DND-41 (cell line): ENCODE measurements around the gene PHACTR3.

ENCODE experiments used
- ATAC-seq: fragments of 200-7000 bp; cut with Tn5 transposase; 3 replicates; pipeline ENCODE4 v1.9.1; 2021; ENCODE audit warnings: low read depth; ENCODE audit not compliant: insufficient read depth
- DNase-seq: peaks from one replicate; pipeline ENCODE4 v3.0.0-alpha.2; 2020
- H2AFZ ChIP-seq: 2 replicates; pipeline ENCODE4 v1.6.0; 2012; ENCODE audit warnings: low read depth, low read length
- H3K27ac ChIP-seq: 2 replicates; pipeline ENCODE4 v1.5.1; 2012; ENCODE audit warnings: low read length, inconsistent platforms
- H3K27me3 ChIP-seq: fragments of 200-600 bp; sonication (generic); 2 replicates; pipeline ENCODE4 v1.6.0; 2012; ENCODE audit warnings: low read length, mild to moderate bottlenecking, inconsistent platforms; ENCODE audit not compliant: insufficient read depth, poor library complexity
- H3K36me3 ChIP-seq: 2 replicates; pipeline ENCODE4 v1.5.1; 2012; ENCODE audit warnings: low read length, inconsistent platforms; ENCODE audit not compliant: insufficient read depth
- H3K4me1 ChIP-seq: 2 replicates; pipeline ENCODE4 v1.5.1; 2012; ENCODE audit warnings: mild to moderate bottlenecking, low read length; ENCODE audit not compliant: insufficient read depth
- H3K4me2 ChIP-seq: 2 replicates; pipeline ENCODE4 v1.6.0; 2012; ENCODE audit warnings: mild to moderate bottlenecking, moderate library complexity, low read length, inconsistent platforms; ENCODE audit not compliant: insufficient read depth
- H3K4me3 ChIP-seq, 2 experiments: fragments of 200-600 bp in 1 of 2; shearing (Covaris generic) in 1 of 2; 2 replicates each; pipeline ENCODE4 v1.5.1; 2012 to 2016; ENCODE audit warnings: inconsistent platforms in 2 of 2, low read length in 2 of 2, mild to moderate bottlenecking in 2 of 2, low read depth in 1 of 2, moderate library complexity in 1 of 2
- H3K79me2 ChIP-seq: 2 replicates; pipeline ENCODE4 v1.6.0; 2012; ENCODE audit warnings: low read length, inconsistent platforms; ENCODE audit not compliant: insufficient read depth
- H3K9ac ChIP-seq: 2 replicates; pipeline ENCODE4 v1.6.0; 2012; ENCODE audit warnings: low read depth, mild to moderate bottlenecking, inconsistent platforms, low read length, moderate library complexity
- H3K9me3 ChIP-seq: 2 replicates; pipeline ENCODE4 v1.5.1; 2012; ENCODE audit warnings: low read length, moderate library complexity, mild to moderate bottlenecking, inconsistent platforms; ENCODE audit not compliant: insufficient read depth, severe bottlenecking
- H4K20me1 ChIP-seq: 2 replicates; pipeline ENCODE4 v1.6.0; 2012; ENCODE audit warnings: low read length; ENCODE audit not compliant: insufficient read depth
- EZH2 ChIP-seq: IDR thresholded peaks from 3 replicates; pipeline ENCODE4 v1.6.1; 2012; ENCODE audit warnings: borderline replicate concordance, low read depth, mild to moderate bottlenecking, moderate library complexity, low read length, inconsistent platforms; ENCODE audit not compliant: severe bottlenecking
- TF ChIP-seq, protein P1 (sequence below): IDR thresholded peaks from 2 replicates; pipeline ENCODE4 v1.5.1; 2012; ENCODE audit warnings: borderline replicate concordance, low read length, moderate library complexity, mild to moderate bottlenecking; ENCODE audit not compliant: poor library complexity, severe bottlenecking; ENCODE audit errors: extremely low read depth

Gene PHACTR3

DNA sequence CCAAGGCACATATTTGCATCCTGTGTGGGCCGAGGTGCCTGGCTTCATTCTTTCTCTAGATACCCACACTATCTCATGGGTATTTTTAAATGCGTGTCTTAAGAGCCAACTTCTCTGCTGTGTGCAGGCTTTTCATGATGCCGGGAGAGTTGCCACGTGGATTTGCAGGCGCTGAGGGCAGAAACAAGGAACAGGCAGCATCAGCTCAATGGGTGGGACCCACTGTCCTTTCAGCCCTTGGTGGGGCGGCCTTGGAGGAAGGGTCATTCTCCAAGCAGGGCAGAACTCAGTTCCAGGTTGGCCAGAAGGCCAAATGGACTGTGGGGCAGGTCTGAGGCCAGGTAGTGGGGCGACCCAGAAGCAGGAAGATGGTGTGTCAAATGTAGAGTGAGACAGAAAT, 84.7 kb downstream of the PHACTR3 start:
- Histone ChIP-seq H3K27me3 (peaks cover 35% of the 10 kb centered on the region), H3K4me2 (no peak overlapping the region)
- no peak for TF ChIP-seq EZH2

DNA sequence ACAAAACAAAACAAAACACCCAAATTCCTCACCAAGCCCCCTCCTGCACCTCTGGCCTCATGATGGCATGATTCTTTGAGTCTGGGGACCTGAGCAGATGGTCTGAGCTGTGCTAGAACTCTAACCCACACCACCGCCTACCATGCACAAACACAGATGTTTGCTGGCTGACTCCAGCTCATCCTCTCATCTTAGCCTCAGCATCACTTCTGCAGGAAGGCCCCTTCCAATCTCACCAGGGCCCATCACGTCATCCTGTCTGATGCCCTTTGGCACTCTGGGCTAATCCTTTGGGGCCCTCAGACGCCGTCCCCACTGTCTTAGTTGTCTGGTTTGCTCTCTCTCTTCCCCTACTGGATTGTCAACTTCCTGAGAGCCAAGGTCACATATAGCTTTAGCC, 85.8 kb downstream of the PHACTR3 start:
- peaks cover 35% of the 10 kb centered on the region for H3K27me3 ChIP-seq
- H3K9ac ChIP-seq, result no peak overlapping the region
- no peak for TF ChIP-seq EZH2
- TF ChIP-seq, protein P1, sequence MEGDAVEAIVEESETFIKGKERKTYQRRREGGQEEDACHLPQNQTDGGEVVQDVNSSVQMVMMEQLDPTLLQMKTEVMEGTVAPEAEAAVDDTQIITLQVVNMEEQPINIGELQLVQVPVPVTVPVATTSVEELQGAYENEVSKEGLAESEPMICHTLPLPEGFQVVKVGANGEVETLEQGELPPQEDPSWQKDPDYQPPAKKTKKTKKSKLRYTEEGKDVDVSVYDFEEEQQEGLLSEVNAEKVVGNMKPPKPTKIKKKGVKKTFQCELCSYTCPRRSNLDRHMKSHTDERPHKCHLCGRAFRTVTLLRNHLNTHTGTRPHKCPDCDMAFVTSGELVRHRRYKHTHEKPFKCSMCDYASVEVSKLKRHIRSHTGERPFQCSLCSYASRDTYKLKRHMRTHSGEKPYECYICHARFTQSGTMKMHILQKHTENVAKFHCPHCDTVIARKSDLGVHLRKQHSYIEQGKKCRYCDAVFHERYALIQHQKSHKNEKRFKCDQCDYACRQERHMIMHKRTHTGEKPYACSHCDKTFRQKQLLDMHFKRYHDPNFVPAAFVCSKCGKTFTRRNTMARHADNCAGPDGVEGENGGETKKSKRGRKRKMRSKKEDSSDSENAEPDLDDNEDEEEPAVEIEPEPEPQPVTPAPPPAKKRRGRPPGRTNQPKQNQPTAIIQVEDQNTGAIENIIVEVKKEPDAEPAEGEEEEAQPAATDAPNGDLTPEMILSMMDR, result no peak
- no peaks in the 10 kb centered on the region for H4K20me1 ChIP-seq
- no peak overlapping the region for H3K27ac ChIP-seq
- no peaks in the 10 kb centered on the region for H3K36me3 ChIP-seq
- H3K9me3 ChIP-seq, result no peaks in the 10 kb centered on the region
- H3K79me2 ChIP-seq, result no peaks in the 10 kb centered on the region
- H3K4me1 ChIP-seq, result no peaks in the 10 kb centered on the region
- ATAC-seq (no peak), DNase-seq (no peak)
- H3K4me2 ChIP-seq, result no peak overlapping the region
- no peak overlapping the region for H3K4me3 ChIP-seq
- no peak overlapping the region for H2AFZ ChIP-seq

More for the DNA sequence above, 84.7 kb downstream of the PHACTR3 start:
- H2AFZ ChIP-seq, result no peak overlapping the region
- DNase-seq (no peak), ATAC-seq (no peak)
- no peak overlapping the region for H3K4me3 ChIP-seq
- H4K20me1 ChIP-seq, result no peaks in the 10 kb centered on the region
- H3K79me2 ChIP-seq, result no peaks in the 10 kb centered on the region
- no peak overlapping the region for H3K9ac ChIP-seq
- H3K9me3 ChIP-seq, result no peaks in the 10 kb centered on the region
- H3K36me3 ChIP-seq, result no peaks in the 10 kb centered on the region
- no peaks in the 10 kb centered on the region for H3K4me1 ChIP-seq
- H3K27ac ChIP-seq, result no peak overlapping the region

DNA sequence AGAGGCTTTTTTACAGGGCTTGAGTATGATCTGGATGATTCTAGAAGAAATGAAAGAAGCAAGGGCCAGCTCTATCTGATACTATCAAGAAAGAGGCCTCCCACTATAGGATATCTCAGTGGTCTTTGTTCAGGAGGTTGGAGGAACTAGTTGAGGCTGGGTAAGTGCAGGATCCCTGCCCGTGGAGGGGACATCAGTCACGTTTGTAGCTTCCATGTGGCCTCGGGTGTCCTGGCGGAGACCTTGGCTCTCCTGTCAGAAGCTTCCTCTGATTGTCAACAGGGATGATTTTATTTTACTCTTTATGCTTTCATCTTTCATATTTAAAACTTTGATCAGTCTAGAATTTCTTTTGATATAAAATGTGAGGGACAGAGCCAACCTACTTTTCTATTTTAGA, 86.6 kb downstream of the PHACTR3 start:
- Histone ChIP-seq H3K4me3 (no peak overlapping the region), H3K27me3 (peaks cover 35% of the 10 kb centered on the region), H2AFZ (no peak overlapping the region), H3K79me2 (no peaks in the 10 kb centered on the region), H3K9ac (no peak overlapping the region), H3K36me3 (no peaks in the 10 kb centered on the region), H4K20me1 (no peaks in the 10 kb centered on the region), H3K4me1 (no peaks in the 10 kb centered on the region), H3K9me3 (no peaks in the 10 kb centered on the region), H3K4me2 (no peak overlapping the region), H3K27ac (no peak overlapping the region)
- no peak for ATAC-seq
- DNase-seq, result no peak
- TF ChIP-seq, protein P1, result no peak
- no peak for TF ChIP-seq EZH2

DNA sequence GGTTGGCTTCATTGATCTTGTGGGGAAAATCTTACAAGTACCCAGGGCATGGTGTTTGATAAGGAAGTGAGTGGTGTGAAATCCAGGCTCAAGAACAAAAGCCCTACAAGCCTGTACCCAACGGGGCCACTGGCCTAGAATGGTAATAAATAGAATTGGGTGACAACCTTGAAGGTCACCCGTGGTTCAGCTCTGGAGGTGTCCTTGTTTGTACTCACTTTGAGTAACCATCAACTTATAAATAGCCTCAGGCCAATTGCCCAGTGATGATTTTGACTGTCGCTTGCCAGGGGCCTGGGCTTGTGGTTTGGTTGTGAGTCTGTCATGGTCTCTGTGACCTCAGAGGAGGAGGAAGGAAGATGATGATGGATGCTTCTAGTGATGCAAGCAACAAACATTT, 87.8 kb downstream of the PHACTR3 start:
- no peak overlapping the region for H3K27ac ChIP-seq
- no peak overlapping the region for H3K4me2 ChIP-seq
- H3K36me3 ChIP-seq, result no peaks in the 10 kb centered on the region
- no peak overlapping the region for H2AFZ ChIP-seq
- H3K4me1 ChIP-seq, result no peaks in the 10 kb centered on the region
- H3K9ac ChIP-seq, result no peak overlapping the region
- no peak for TF ChIP-seq EZH2
- ATAC-seq (no peak), DNase-seq (no peak)
- no peaks in the 10 kb centered on the region for H3K9me3 ChIP-seq
- no peaks in the 10 kb centered on the region for H4K20me1 ChIP-seq
- no peak overlapping the region for H3K4me3 ChIP-seq
- H3K27me3 ChIP-seq, result peaks cover 35% of the 10 kb centered on the region
- H3K79me2 ChIP-seq, result no peaks in the 10 kb centered on the region

DNA sequence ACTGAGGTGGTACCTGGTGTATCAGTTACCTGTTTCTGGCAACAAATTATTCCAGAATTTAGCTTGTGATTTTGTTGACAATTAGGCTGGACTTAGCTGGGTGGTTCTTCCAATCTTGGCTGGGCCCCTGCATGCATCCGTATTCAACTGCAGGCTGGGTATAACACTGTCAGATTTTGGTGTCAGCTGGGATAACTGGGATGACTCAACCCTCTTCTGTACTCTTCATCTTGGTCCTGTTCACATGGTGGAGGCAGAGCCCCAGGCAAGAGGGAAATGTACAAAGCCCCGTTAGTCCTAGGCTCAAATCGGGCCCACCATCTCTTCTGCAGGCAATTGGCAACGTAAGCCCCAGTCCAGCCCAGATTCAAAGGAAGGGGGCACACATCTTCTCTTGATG, 89.2 kb downstream of the PHACTR3 start:
- Histone ChIP-seq H3K27me3 (peaks cover 33% of the 10 kb centered on the region), H3K36me3 (no peaks in the 10 kb centered on the region), H3K4me1 (no peaks in the 10 kb centered on the region), H3K4me3 (no peak overlapping the region), H3K9me3 (no peaks in the 10 kb centered on the region), H4K20me1 (no peaks in the 10 kb centered on the region), H2AFZ (no peak overlapping the region), H3K27ac (no peak overlapping the region), H3K9ac (no peak overlapping the region), H3K4me2 (no peak overlapping the region), H3K79me2 (no peaks in the 10 kb centered on the region)
- DNase-seq, result no peak
- no peak for TF ChIP-seq EZH2
- TF ChIP-seq, protein P1, result no peak
- ATAC-seq, result no peak
